VCaP (cell line): ENCODE data around the gene FLNA.

ENCODE experiments used
- H3K27ac ChIP-seq: fragments of 450-650 bp; 2 replicates; pipeline ENCODE4 v1.5.1; 2017
- TF ChIP-seq, protein P1 (sequence below): fragments of 450-650 bp; conservative IDR thresholded peaks from 2 replicates; pipeline ENCODE4 v1.5.1; 2017; ENCODE audit warnings: mild to moderate bottlenecking, moderate library complexity

Gene FLNA

DNA sequence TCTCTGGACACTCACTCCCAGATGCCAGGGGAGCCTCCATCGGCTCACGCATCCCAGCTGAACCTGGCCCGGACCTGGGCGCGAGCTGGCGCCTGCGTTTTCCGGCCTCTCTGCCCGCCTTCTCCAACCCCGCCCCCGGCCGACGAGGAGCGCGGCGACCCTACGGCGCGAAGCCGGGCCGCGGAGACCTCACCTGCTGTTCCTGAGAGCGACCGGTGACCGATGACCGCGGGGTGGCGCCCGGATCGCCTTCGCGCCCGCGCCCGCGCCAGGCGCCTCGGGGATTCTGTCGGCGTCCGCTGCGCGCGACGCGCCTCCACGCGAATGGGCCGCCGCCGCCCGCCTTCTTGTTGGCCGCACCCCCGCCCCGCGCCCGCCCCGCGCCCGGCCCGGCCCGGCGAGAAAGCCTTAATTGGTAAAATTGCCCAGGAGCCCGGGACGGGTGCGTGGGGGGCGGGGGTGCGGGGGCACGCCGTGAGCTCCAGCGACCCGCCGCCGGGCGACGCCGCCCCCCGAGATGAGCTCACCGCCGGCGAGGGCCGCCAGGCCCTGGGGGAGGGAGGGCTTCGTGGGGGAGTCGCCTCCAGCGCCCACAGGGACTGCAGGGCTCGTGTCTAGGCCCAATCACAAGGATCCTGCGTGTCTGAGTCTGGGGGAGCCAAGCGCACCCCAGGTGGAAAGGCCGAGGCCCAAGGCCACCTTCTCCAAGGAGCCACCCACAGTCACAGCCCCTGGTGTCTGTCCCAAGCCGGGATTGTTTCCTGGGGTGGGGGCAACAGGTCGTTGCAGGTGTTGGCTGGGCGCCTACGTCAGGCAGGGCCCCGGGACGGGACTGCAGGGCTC, at the start of gene FLNA:
Gene FLNA, minus strand, starts transcription at position 322 of the 843 bp plus-strand sequence. CDS start 3,389 bp downstream, outside the sequence.
- peak within 1 kb of the TSS; percentile 65 for H3K27ac ChIP-seq
- TF ChIP-seq, protein P1, sequence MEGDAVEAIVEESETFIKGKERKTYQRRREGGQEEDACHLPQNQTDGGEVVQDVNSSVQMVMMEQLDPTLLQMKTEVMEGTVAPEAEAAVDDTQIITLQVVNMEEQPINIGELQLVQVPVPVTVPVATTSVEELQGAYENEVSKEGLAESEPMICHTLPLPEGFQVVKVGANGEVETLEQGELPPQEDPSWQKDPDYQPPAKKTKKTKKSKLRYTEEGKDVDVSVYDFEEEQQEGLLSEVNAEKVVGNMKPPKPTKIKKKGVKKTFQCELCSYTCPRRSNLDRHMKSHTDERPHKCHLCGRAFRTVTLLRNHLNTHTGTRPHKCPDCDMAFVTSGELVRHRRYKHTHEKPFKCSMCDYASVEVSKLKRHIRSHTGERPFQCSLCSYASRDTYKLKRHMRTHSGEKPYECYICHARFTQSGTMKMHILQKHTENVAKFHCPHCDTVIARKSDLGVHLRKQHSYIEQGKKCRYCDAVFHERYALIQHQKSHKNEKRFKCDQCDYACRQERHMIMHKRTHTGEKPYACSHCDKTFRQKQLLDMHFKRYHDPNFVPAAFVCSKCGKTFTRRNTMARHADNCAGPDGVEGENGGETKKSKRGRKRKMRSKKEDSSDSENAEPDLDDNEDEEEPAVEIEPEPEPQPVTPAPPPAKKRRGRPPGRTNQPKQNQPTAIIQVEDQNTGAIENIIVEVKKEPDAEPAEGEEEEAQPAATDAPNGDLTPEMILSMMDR = peak; percentile 45; the same call in 1 of the 2 replicates

GRCh38 chrX:154420402-154420756, 45.9 kb upstream of the FLNA start:
- H3K27ac ChIP-seq = no peak overlapping the region
- TF ChIP-seq, protein P1 = no peak

DNA sequence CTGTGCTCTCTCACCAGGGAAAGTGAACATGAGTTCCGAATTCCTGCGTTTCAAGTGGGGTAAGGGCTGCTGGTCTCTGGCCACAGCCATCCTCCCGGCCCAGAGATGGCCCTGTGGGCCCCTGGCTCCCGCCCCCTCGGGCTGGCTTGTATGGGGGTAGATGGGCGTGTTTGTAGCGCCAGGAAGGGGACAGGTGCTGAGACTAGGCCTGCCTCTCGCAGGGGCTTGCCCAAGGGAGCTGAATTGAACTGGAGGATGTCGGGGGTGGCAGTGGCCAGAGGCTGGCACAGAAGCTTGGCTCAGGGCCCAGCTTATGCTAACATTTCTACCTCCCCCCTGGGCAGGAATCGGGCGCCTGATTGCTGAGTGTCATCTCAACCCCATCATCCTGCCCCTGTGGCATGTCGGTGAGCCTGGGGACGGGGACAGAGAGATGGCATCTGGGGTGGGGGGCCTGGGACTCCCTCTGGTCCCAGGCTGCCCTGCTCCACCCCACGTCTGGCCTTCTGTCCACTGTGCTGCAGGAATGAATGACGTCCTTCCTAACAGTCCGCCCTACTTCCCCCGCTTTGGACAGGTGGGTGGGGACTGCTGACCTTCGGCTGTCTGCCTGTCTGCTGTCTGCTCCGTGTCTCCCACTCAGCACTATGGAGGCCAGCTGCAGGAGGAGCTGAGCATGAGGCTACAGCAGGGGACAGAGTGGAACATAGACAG, 45.4 kb upstream of the FLNA start:
- TF ChIP-seq, protein P1 = no peak

DNA sequence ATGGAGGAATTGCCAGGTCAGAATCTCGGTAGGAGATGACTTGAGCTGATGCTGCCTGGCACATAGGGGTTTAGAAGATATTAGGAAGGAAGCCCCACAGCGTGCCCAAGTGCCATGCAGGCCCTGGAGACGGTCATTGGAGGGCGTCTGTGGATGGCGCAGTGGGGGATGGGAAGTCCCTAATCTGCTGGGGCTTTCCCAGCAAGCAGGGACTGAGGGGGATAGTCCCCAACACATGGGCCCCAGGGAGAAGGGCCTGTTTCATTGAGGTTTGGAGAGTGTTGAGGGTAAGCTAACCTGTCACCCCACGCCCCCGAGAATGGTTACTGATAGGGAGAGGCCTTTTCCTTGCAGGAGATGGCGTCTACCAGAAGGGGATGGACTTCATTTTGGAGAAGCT, 44.8 kb upstream of the FLNA start:
- H3K27ac ChIP-seq = no peak overlapping the region
- TF ChIP-seq, protein P1 = no peak

More for the DNA sequence above, 45.4 kb upstream of the FLNA start:
- H3K27ac ChIP-seq = no peak overlapping the region

- no peak overlapping the region for H3K27ac ChIP-seq
- TF ChIP-seq, protein P1 = no peak
Measured at GRCh38 chrX:154417157-154417556, 42.7 kb upstream of the FLNA start.

DNA sequence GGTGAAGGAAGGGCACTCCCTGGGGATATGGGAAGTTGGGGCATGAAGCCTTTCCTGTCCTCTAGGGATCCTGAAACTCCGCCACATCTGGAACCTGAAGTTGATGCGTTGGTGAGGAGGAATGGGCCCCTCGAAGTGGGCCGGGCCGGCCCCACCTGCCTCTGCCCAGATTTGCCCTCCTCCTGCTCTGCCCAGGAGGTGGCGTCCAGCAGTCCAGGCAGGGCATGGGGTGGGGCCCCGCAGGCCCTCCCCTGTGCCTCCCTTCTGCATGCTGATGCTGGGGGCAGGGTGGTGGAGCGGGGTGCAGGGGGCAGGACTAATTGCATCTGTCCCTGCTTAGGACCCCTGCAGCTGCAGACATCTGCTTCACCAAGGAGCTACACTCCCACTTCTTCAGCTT, 38.7 kb upstream of the FLNA start:
- TF ChIP-seq, protein P1 = no peak
- no peak overlapping the region for H3K27ac ChIP-seq

DNA sequence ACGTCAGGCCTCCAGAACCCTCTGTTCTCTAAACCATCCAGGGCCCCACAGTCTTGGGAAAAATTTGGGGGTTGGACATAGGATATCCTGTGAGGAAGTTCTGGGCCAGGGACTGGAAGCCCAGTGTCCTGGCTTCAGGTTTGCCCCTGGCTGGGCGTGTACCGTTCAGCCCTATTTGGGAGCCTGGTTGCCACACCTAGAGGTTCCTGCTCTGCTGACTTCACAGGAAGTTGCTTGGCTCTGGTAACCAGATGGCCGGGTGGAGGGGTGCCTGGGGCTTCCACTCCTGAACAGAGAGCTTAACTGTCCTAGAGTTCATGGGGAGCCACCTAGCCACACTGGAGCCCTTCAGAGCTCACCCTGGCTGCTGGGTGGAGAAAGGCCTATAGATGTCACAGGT, 38.0 kb upstream of the FLNA start:
- H3K27ac ChIP-seq = peak overlapping the region; percentile 90
- TF ChIP-seq, protein P1 = no peak
